H54 (cell line): Measurements from ENCODE around the gene METAP1D.

Experiments used
- DNase-seq: peaks from one replicate; pipeline ENCODE4 v3.0.0; 2011; ENCODE audit warnings: low spot score, mixed read lengths; ENCODE audit not compliant: insufficient read length
- FAIRE-seq: peaks from 3 replicates; lab custom pipeline; 2011; peaks lifted over from hg19 to GRCh38; lab: Jason Lieb, UNC
- POLR2A ChIP-seq: IDR thresholded peaks from 2 replicates; pipeline ENCODE4 v1.6.1; 2011; ENCODE audit warnings: low read depth, mild to moderate bottlenecking, low read length

Gene METAP1D

GRCh38 chr2:172091000-172091641 is 91.4 kb downstream of the METAP1D start:
- TF ChIP-seq POLR2A: no peak
- FAIRE-seq (no peak), DNase-seq (no peak)

GRCh38 chr2:172091761-172092566 is 92.2 kb downstream of the METAP1D start:
- DNase-seq (no peak), FAIRE-seq (no peak)
- no peak for TF ChIP-seq POLR2A

GRCh38 chr2:172092716-172093415 is 93.1 kb downstream of the METAP1D start:
- DNase-seq: no peak
- no peak for FAIRE-seq
- TF ChIP-seq POLR2A: no peak

GRCh38 chr2:172093416-172094293 is 93.9 kb downstream of the METAP1D start:
- DNase-seq (no peak), FAIRE-seq (no peak)
- no peak for TF ChIP-seq POLR2A

GRCh38 chr2:172094294-172095145 is 94.8 kb downstream of the METAP1D start:
- DNase-seq (no peak), FAIRE-seq (no peak)
- TF ChIP-seq POLR2A: peak; percentile 71

- no peak for FAIRE-seq
- DNase-seq: peak; percentile 81
- TF ChIP-seq POLR2A: peak; percentile 80
Observed at GRCh38 chr2:172095146-172095904, 95.6 kb downstream of the METAP1D start.

GRCh38 chr2:172095905-172096625 is 96.3 kb downstream of the METAP1D start:
- DNase-seq (no peak), FAIRE-seq (no peak)
- no peak for TF ChIP-seq POLR2A

GRCh38 chr2:172096626-172097547 is 97.1 kb downstream of the METAP1D start:
- no peak for FAIRE-seq
- TF ChIP-seq POLR2A: peak; percentile 15; the same call in 1 of the 2 replicates
- DNase-seq: peak; percentile 67

- DNase-seq (no peak), FAIRE-seq (no peak)
- no peak for TF ChIP-seq POLR2A
Observed at GRCh38 chr2:172097557-172098131, 97.9 kb downstream of the METAP1D start.

- no peak for TF ChIP-seq POLR2A
- DNase-seq (no peak), FAIRE-seq (no peak)
Observed at GRCh38 chr2:172098287-172098649, 98.5 kb downstream of the METAP1D start.
